DOHH2 (cell line): ENCODE data around the gene CES2.
"Not testable (repeated sequence)": the region's sequence is repeated elsewhere in the genome, so short reads cannot be mapped to it uniquely, and the experiment has no call there.

Experiments
- EZH2phosphoT487 ChIP-seq: fragments of 200-600 bp; sonication (generic); IDR thresholded peaks from 2 replicates; pipeline ENCODE4 v1.6.1; 2017; ENCODE audit warnings: borderline replicate concordance, mild to moderate bottlenecking, antibody characterized with exemption, low read length, moderate library complexity, mixed read lengths
- TF ChIP-seq, protein P1 (sequence below): fragments of 200-600 bp; sonication (generic); IDR thresholded peaks from one replicate; pipeline ENCODE4 v1.5.1; 2014; ENCODE audit warnings: antibody characterized with exemption, mild to moderate bottlenecking, low read depth, low read length; ENCODE audit not compliant: poor library complexity, severe bottlenecking

DNA sequence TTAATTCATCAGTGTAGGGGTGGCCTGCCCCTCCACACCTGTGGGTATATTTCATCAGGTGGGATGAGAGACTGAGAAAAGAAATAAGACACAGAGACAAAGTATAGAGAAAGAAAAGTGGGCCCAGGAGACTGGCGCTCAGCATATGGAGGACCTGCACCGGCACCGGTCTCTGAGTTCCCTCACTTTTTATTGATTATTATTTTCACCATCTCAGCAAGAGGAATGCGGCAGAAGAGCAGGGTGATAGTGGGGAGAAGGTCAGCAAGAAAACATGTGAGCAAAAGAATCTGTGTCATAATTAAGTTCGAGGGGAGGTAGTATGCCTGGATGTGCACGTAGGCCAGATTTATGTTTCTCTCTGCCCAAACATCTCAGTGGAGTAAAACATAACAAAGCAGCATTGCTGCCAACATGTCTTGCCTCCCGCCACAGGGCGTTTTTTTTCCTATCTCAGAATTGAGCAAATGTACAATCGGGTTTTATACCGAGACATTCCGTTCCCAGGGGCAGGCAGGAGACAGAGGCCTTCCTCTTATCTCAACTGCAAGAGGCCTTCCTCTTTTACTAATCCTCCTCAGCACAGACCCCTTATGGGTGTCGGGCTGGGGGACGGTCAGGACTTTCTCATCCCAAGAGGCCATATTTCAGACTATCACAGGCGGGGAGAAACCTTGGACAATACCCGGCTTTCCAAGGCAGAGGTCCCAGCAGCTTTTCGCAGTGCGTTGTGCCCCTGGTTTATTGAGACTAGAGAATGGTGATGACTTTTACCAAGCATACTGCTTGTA lies 20.2 kb downstream of the CES2 start:
- TF ChIP-seq, protein P1, sequence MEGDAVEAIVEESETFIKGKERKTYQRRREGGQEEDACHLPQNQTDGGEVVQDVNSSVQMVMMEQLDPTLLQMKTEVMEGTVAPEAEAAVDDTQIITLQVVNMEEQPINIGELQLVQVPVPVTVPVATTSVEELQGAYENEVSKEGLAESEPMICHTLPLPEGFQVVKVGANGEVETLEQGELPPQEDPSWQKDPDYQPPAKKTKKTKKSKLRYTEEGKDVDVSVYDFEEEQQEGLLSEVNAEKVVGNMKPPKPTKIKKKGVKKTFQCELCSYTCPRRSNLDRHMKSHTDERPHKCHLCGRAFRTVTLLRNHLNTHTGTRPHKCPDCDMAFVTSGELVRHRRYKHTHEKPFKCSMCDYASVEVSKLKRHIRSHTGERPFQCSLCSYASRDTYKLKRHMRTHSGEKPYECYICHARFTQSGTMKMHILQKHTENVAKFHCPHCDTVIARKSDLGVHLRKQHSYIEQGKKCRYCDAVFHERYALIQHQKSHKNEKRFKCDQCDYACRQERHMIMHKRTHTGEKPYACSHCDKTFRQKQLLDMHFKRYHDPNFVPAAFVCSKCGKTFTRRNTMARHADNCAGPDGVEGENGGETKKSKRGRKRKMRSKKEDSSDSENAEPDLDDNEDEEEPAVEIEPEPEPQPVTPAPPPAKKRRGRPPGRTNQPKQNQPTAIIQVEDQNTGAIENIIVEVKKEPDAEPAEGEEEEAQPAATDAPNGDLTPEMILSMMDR = not testable (repeated sequence)
- not testable (repeated sequence) for TF ChIP-seq EZH2phosphoT487
